Stimulated activated CD4-positive, alpha-beta T cell treated with anti-CD3 and anti-CD28 coated beads, Interleukin-15, amount 100 ng/mL, for 24 hours (primary cell): ENCODE measurements around the gene PUM1.
"Not testable (repeated sequence)": the region's sequence is repeated elsewhere in the genome, so short reads cannot be mapped to it uniquely, and the experiment has no call there.

Experiments
- DNase-seq: peaks from one replicate; pipeline ENCODE4 v3.0.0-alpha.2; 2020

Gene PUM1

GRCh38 chr1:30990591-30990990 is 74.9 kb downstream of the PUM1 start:
- no peak for DNase-seq

- DNase-seq, result no peak
Measured at GRCh38 chr1:30988045-30988444, 77.5 kb downstream of the PUM1 start.

GRCh38 chr1:30986755-30987154 is 78.8 kb downstream of the PUM1 start:
- no peak for DNase-seq

GRCh38 chr1:30984991-30985503 is 80.5 kb downstream of the PUM1 start:
- no peak for DNase-seq

DNA sequence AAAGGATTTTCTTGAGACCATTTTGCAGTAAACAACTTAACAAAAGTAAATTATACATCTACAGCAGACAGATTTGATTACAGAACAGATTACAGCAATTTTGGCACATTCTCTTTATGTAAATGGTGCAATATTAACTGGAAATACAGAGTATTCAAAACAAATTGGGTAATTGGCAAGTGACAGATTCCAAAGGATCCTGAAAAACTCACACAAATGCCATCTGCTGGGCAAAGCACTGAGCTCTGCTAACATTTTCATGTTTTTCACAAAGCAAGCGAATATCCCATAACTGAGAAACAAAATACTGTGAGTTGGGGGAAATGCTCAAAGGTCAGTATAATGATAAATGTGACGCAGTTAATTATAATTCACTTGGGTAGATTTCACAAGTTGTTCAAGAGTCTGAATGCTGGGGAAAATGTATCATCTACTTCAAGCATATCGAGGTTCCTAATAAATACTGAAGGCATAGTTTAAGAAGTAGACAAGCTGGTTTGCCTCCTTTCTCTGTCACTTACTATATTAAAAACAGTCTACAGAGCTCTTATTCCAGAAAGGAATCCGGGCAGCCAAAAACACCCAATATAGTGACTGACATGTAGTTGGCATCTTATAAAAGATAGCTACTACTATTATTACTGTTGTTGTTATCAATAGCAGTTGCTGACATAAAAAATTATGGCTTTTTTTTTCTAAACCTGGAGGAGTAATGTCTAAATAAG is 81.2 kb downstream of the PUM1 start:
- no peak for DNase-seq

DNA sequence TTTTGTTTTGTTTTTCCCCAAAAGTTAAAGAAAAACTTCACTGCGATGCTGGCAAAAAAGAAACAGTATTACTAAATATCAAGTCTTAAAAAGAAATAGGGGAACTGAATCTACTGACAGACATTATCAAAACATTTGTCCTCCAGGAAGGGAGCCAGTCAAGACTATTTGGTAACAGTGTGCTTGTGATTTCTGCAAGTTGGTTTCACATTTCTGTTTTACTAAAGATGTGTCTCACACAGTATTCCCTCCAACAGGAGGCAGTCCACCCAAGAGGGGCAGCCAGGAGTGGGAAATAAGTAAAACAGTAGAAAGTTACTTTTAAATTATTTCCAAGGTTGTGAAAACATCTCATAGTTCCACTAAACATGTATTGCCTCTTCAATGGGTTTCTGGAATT is 82.6 kb downstream of the PUM1 start:
- DNase-seq, result no peak

- DNase-seq, result no peak
Measured at GRCh38 chr1:30982431-30982830, 83.1 kb downstream of the PUM1 start.

- DNase-seq, result no peak
Measured at GRCh38 chr1:30981172-30981571, 84.3 kb downstream of the PUM1 start.

- no peak for DNase-seq
Measured at GRCh38 chr1:30977511-30977910, 88.0 kb downstream of the PUM1 start.

- DNase-seq, result no peak
Measured at GRCh38 chr1:30977105-30977504, 88.4 kb downstream of the PUM1 start.

GRCh38 chr1:30976143-30976542 is 89.4 kb downstream of the PUM1 start:
- DNase-seq, result no peak

- DNase-seq, result no peak
Measured at GRCh38 chr1:30975217-30975616, 90.3 kb downstream of the PUM1 start.

- no peak for DNase-seq
Measured at GRCh38 chr1:30974536-30974935, 91.0 kb downstream of the PUM1 start.

GRCh38 chr1:30972349-30972748 is 93.2 kb downstream of the PUM1 start:
- not testable (repeated sequence) for DNase-seq

- DNase-seq, result no peak
Measured at GRCh38 chr1:30971496-30971895, 94.0 kb downstream of the PUM1 start.

- DNase-seq, result no peak
Measured at GRCh38 chr1:30969903-30970302, 95.6 kb downstream of the PUM1 start.

- no peak for DNase-seq
Measured at GRCh38 chr1:30968220-30968971, 97.1 kb downstream of the PUM1 start.

DNA sequence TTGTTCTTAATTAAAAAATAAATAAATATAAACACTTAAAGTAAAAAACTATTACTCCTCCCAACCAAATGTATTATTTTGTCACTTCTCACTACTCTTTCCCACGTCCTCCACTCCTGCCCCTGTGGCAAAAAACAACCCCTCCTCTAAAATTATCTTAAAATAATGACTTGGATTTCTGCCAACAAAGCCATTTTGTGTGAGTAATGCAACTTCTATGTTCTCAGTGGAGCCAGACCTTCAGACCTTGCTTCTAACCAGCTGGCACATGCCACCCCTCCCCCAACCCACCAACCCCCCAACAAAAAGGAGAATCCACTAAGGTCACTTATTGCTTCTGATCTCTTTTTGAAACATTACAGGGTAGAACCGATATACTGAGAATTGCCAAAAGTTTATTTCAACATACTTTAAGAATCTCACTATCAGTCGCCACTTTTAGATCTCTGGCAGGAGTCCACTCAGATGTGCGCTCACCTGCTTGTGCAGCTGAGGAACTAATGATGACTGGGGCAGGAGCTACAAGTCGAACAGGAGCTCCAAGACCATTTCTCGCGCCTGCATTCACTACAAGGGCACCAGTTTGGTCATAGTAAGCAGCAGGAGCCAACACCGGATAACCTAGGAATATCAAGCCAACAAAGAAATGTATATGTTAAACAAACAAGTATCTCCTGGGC is 98.7 kb downstream of the PUM1 start:
- DNase-seq, result no peak

- DNase-seq, result no peak
Measured at GRCh38 chr1:30965924-30966599, 99.5 kb downstream of the PUM1 start.

- no peak for DNase-seq
Measured at GRCh38 chr1:30964706-30965105, 100.8 kb downstream of the PUM1 start.

DNA sequence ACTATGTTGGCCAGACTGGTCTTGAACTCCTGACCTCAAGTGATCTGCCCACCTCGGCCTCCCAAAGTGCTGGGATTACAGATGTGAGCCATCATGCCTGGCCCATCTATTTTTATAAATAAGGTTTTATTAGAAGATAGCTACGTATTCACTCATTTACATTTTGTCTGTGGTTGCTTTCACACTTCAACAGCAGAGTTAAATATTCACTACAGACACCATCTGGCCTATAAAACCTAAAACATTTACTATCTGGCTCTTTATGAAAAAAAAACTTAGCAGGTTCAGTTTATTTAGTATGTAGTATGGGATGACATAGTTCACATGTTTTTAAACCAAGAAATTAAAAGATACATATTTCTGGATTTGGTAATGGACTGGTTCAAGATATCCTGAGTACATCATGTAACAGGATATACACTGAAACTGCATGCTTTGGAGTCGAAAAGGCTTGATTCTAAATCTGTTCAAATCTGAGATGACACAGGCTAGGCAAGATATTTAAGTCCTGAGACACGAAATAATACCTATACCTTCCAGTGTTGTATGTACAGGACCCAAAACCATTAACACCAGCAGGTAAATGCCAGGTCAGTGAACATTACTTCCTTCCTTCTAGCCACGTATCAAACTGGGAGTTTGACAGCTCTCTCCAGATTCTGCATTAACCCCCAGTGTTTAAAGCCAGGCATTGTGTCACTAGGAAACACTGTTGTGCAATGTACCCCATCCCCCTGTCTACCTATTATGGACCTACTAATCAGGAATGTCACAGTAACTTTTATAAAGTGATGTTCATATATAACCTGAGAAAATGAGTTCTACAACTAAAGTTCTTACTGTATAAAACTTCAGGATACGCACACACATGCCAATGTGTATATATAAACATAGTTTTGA is 102.7 kb downstream of the PUM1 start:
- no peak for DNase-seq
